Pons (tissue), 1 donor: ENCODE results near the gene PSG6.
"Not testable (repeated sequence)": the region's sequence is repeated elsewhere in the genome, so short reads cannot be mapped to it uniquely, and the experiment has no call there.

Source experiments
- DNase-seq: peaks from one replicate; pipeline ENCODE4 v3.0.0-alpha.2; 2016; ENCODE audit warnings: low spot score

The PSG6 gene

DNA sequence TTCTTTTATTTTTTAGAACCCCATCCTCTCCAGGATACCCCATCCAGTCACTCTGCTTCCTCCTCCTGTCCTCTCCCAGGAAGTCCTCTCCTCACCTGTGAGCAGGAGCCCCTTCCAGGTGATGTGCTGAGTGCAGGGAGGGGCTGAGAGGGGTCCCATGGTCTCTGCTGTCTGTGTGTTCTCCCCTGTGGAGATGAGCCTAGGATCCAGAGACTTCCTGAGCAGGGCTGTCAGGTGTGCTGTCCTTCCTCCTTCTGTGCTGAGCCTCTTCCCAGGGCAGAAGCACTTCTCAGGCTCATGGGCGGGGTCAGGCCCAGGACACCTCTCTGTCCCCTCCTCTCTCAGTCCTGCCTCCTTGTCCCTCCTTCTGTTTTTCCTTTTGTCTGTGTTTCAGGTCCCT lies at the start of gene PSG6:
PSG6 (minus strand) TSS at position 261 of the 400 bp plus-strand sequence; CDS start at position 159, 102 bp downstream.
- DNase-seq = not testable (repeated sequence)

GRCh38 chr19:42965176-42965575 lies 47.5 kb upstream of the PSG6 start:
- DNase-seq = no peak

DNA sequence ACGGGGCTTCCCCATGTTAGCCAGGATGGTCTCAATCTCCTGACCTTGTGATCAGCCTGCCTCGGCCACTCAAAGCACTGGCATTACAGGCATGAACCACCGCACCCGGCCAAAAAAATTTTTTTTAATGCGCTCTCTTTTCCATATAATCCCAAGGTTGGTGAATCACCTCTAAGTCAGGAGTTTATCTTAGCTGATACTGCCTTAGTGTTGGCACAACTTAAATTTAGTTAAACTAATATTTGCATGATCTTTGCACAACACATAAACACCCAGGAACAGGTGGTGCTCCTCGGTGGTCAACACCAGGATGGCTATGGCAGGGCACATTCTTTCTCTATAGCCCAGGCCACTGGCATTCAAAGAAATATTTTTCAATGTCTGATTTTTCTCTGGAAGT lies 43.4 kb upstream of the PSG6 start:
- no peak for DNase-seq

- not testable (repeated sequence) for DNase-seq
Measured at GRCh38 chr19:42952126-42952525, 34.4 kb upstream of the PSG6 start.

DNA sequence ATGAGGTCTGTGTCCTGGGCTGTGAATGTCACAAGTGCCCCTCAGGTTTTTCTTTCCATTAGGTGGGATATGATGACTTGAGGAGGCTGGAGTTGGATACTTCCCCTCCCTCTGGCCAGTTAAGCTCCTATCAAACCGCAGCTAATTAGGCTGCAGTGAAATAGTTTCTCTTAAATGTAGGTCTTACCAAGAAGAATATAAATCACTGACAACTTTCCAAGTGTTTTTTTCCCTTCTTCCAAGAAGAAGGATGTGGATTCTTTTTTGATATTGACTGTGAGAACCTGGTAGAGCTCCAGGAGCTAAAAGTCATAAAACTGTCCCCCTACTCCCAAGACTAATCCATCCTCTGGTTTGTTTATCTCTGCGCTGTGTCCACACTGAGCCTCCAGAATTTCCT lies 33.8 kb upstream of the PSG6 start:
- not testable (repeated sequence) for DNase-seq

- DNase-seq = no peak
Measured at GRCh38 chr19:42942187-42942789, 24.6 kb upstream of the PSG6 start.

- DNase-seq = not testable (repeated sequence)
Measured at GRCh38 chr19:42937107-42937506, 19.4 kb upstream of the PSG6 start, which contains the start of gene PSG7. PSG7 (minus strand) TSS chr19:42937207; CDS start chr19:42937076, 131 bp downstream.

DNA sequence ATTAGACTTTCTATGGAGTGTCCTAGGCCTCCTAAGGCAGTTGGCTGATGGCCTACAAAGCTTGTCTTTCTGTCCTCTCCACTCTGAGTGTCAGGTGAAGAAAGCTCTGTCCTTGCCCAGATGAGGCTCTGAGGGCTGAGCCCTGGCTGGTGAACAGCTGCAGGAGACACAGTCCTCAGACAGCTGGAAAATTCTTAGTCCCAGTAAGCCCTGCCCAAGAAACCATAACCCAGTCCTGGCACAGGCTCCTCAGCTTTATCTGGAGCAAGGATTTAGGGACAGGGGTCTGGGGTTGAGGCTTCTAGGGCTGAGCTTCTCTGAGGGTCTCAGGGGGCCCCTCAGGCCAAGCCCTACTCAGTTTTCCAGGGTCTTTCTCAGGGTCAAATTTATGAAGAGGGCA lies 17.0 kb upstream of the PSG6 start:
- DNase-seq = not testable (repeated sequence)

DNA sequence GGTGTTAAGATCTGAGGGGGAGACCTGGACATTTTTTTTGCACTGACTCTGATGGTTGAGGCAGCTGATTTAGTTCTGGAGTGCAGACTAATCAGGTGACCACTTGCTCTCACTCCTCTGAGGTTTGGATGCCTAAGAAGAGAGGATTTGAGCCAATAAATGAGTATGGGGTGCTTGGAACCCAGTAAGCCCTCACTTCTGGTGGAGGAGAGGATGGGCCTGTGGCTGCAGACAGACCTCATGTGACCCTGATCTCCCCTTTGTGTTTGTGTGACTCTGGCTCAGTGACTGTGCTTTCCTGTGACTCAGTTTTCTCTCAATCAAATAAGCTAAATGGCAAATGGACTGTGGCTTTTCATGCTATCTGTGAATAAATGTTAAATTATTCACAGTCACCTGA lies 16.5 kb upstream of the PSG6 start:
- DNase-seq = not testable (repeated sequence)

DNA sequence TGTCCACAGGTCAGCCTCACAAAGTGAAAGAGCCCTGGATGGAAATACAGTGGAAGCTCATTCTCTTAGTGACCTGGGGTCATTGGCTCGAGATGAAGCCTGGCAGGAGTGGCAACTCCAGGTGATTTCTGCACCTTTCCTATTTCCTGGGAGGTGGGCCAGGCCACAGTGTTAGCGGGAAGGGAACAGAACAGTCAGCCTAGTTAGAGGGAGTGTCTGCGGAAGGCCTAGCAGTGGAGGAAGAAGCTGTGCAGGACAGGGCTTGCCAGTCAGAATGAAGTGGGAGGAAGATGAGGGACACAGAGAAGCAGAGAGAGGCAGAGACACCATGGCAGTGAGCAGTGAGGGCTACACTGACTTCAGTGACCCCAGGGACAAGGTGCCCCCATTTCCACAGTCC lies 15.7 kb upstream of the PSG6 start:
- not testable (repeated sequence) for DNase-seq

- DNase-seq = not testable (repeated sequence)
Measured at GRCh38 chr19:42932485-42933101, 14.9 kb upstream of the PSG6 start.

DNA sequence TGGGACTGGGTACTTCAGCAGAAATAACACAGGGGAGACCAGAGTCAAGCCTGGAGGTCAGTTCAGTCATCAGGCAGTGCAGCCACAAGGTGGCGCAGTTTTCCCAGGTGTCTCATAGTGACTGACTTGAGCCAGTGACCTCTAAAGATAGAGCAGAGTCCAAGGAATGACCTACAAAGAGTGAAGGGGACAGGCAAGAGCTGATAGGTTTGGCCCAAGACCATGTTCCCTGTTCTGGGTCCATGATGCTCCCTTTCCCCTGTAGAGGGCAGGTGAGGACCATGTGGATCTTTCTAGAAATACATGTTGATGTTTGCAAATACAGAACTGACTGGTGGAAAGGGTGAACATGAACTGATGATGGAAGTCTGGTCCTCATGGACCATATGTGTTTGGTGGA lies 12.5 kb upstream of the PSG6 start:
- peak; percentile 7 for DNase-seq

DNA sequence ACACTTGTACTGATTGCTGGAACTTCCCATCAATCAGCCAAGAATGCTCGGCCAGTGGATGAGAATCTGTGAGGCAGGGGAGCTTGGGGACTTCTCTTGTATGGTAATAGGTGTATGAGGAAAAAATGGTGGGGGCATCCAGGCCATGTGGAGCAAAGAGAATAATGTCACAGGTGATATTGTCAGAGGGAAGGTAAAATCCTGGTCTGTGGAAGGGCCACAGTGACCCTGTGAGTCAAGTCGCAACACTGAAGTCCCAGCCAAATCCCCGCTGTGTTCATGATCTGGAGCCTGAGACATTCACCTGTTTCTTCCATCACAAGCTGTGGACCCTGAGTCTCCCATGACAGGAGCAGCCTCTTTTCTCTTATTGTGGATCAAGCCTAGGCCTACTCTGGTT lies 11.2 kb upstream of the PSG6 start:
- DNase-seq = no peak

DNA sequence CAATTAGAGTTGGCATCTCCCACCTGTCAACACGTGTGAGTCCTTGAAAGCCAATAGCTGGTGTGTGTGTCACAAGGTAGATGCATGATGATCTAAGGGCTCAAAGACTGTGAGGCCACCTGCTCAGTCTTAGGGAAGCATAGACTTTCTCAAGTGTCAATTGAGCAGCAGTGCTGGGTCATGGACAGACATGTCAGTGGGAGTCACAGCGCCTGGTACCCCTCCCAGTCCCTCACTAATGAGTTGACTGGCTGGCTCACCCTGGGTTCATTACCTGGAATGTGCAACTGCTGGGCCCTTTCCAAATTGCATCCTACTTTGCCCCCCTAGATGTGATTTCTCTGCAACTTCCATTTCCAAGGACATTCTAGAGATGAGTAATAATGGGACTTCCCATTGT lies 9.1 kb upstream of the PSG6 start:
- no peak for DNase-seq

GRCh38 chr19:42923106-42923505 lies 5.4 kb upstream of the PSG6 start:
- DNase-seq = peak; percentile 24

DNA sequence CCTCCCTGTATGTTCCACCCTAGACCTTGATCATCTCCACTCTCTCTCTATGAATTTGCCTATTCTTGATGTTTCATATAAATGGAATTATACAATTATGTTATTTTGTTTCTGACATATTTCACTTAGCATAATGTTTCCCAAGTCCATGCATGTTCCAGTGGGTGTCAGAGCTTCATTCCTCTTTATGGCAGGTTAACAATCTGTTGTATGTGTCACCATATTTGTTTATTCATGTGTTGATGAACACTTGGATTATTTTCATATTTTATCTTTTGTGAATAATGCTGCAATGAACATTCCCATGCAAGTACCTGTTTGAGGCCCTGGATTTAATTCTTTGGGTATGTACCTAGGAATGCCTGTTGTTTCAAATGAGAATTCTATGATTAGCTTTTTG lies 3.3 kb upstream of the PSG6 start:
- not testable (repeated sequence) for DNase-seq

DNA sequence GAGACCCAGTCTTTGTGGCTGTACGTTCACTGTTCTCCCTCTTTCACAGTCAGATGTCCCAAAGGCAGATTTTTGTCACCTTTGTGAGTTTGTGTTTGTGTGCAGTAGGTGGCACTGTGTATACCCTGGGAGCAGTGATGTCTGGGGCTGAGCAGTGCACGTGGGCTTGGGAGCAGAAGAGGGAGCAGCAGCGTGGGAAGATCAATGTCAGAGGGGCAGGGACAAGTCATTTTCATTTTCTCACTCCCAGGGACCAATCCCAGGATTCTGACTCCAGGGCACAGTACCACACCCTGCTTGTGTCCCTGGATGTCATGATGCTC lies 2.0 kb upstream of the PSG6 start:
- no peak for DNase-seq

DNA sequence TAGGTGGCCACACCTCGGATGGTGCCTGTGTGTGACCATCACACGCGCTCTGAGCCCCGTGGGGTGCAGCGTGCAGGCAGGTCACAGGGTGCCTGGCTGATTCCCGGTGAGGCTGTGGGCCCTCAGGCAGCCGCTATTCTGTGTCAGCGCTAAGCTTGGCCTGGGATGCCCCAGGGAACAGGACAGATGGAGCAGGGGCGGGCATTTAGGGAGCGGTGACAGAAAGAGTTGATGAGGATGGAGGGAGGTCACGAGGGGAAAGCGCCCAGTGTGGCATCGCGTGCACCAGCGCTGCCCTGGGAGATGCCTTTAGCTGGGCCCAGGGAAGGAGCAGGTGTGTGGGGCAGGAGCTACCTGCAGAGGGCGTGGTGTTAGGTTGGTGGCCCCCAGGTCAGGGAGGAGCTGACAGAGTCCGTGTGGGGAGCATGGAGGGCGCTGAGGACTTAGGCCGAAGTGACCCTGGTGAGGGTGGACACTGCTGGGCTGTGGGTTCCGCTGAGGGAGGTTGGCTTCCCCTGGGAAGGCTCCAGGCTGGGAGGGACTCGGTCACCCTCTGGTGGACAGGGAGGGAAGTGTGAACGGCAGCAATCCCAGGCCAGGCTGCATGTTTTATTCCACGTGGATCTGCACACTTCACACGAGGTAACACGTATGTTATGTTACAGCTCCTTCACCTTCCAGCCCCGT lies 1.5 kb upstream of the PSG6 start:
- not testable (repeated sequence) for DNase-seq

DNA sequence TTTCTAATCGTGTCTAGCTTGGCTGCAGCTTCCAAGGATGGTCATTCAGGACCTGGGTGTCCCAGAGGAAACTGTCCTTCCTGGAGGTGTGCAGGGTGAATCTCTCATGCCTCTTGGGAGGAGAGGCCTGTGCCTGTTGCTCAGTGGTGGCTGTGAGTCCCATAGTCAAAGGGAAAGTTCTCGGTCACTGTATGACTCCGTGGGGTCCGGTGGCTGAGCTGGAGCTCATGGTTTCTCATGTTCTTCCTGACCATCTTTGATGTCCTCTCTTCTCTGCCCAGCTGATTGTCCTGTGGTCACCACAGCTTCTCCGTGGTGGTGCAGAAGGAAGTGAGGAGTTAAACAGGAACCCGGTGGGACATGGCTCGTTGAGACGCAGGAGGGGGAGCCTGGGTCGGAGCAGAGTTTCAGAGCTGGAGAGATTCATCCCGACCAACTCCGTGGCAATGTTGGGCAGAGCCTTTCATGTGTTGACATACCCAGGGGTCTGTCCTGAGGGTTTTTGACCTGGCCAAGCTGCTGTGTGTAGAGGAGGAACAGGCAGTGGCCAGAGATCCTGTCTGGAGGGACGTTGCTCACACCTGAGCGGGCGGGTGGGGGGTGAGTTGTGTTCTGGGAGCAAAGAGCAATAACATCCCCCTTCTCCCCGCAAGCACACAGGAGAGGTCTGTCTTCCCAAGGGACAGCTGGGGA lies 829 bp upstream of the PSG6 start:
- not testable (repeated sequence) for DNase-seq

GRCh38 chr19:42916931-42917330 lies 763 bp downstream of the PSG6 start:
- not testable (repeated sequence) for DNase-seq

GRCh38 chr19:42913516-42913915 lies 4.2 kb downstream of the PSG6 start:
- DNase-seq = not testable (repeated sequence)

- DNase-seq = not testable (repeated sequence)
Measured at GRCh38 chr19:42912941-42913340, 4.8 kb downstream of the PSG6 start.

- not testable (repeated sequence) for DNase-seq
Measured at GRCh38 chr19:42911731-42912130, 6.0 kb downstream of the PSG6 start.
